Gastrocnemius medialis (tissue), 4 donors: ENCODE data around the gene NSRP1. TPM values are rescaled to one million over a fixed set of nuclear protein-coding genes. Genes with fewer than 3 reads are reported as not detected.

Experiments used
- ATAC-seq, 2 donors: fragments of 150-250 bp; one replicate each; pipeline ENCODE4 v1.9.1; 2016
- DNase-seq, 2 donors: peaks; one replicate each; pipeline ENCODE4 v3.0.0-alpha.2; 2019
- H3K27ac ChIP-seq, 4 donors: fragments of 200-600 bp; sonication (generic); 1 replicate in 1 of 4; 2 replicates in 3 of 4; pipeline ENCODE4 v1.5.1; 2016 to 2018; ENCODE audit warnings: mild to moderate bottlenecking in 2 of 4, moderate library complexity in 1 of 4
- H3K27me3 ChIP-seq, 3 donors: fragments of 200-600 bp; sonication (generic) in 2 of 3; 1 replicate in 1 of 3; 2 replicates in 2 of 3; pipeline versions ENCODE4 v1.5.1 to v1.6.0; 2016 to 2019; ENCODE audit warnings: mild to moderate bottlenecking in 1 of 3, moderate library complexity in 1 of 3
- H3K36me3 ChIP-seq, 2 donors: fragments of 200-600 bp; sonication (generic) in 1 of 2; one replicate each; pipeline ENCODE4 v1.5.1; 2017 to 2018
- H3K4me1 ChIP-seq, 2 donors: fragments of 200-600 bp; sonication (generic) in 1 of 2; one replicate each; pipeline ENCODE4 v1.5.1; 2016 to 2017; ENCODE audit warnings: mild to moderate bottlenecking in 2 of 2
- H3K4me3 ChIP-seq, 4 donors: fragments of 200-600 bp; sonication (generic) in 3 of 4; 1 replicate in 1 of 4; 2 replicates in 3 of 4; pipeline ENCODE4 v1.5.1; 2016 to 2019; ENCODE audit warnings: mild to moderate bottlenecking in 2 of 4
- H3K9me3 ChIP-seq, 3 donors: fragments of 200-600 bp; sonication (generic) in 2 of 3; 1 replicate in 1 of 3; 2 replicates in 2 of 3; pipeline ENCODE4 v1.5.1; 2016 to 2019
- POLR2A ChIP-seq, 2 donors: fragments of 450-650 bp; IDR thresholded peaks; one replicate each; pipeline ENCODE4 v1.6.1; 2017; ENCODE audit warnings: antibody characterized with exemption in 2 of 2, mild to moderate bottlenecking in 2 of 2, moderate library complexity in 2 of 2
- in situ Hi-C, 4 donors: fragments of 200-750 bp; cut with MboI; loops; one replicate each; pipeline versions ENCODE4 v1.15.0 to v1.8.0; 2017; ENCODE audit warnings: low sequenced_read_pairs in 4 of 4
- intact Hi-C: fragments of 100-400 bp; cut with DNase I; formaldehyde crosslinking; loops from one replicate; pipeline ENCODE4 v1.15.1; 2023; ENCODE audit warnings: low total_unique reads
- total RNA-seq, 4 donors: library from RNA; depleted of rRNA; stranded (reverse); fragments of >200 nt; gene quantifications; one replicate each; pipeline versions ENCODE4 v1.1.0 to v1.2.3, GENCODE V29; 2016
- TF ChIP-seq, protein P1 (sequence below), 5 experiments: fragments of 450-650 bp in 3 of 5; fragments of 200-600 bp in 2 of 5; sonication (generic) in 2 of 5; IDR thresholded peaks in 4 of 5; conservative IDR thresholded peaks in 1 of 5; 1 replicate in 4 of 5; 2 replicates in 1 of 5; pipeline ENCODE4 v1.5.1; 2016 to 2019; ENCODE audit warnings: antibody characterized with exemption in 5 of 5, mild to moderate bottlenecking in 3 of 5, moderate library complexity in 3 of 5

The NSRP1 gene
- total RNA-seq, 4 donors from 2014 or later = 7.4 to 13.3 (median 11.0) TPM

DNA sequence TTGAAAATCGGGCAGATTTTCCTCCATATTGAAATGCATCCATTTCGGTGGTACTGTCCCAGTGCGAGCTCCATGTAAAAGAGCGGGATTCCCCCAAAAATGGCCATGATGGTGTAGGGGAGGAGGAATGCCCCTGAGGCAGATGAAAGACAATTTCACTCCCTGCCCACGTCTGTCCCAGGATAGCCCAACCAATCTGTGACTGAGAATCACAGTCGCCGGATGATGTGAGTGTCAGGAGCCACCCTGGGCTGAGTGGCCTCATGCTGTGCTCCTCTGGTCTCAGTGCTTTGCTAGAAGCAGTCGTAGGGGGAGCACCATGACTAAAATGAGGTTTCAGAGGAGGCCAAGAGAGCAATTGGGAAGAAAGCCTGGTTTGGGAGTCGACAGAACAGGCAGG lies 102.2 kb downstream of the NSRP1 start:
- Histone ChIP-seq H3K9me3 (no peaks in the 10 kb centered on the region), H3K27ac (no peak overlapping the region), H3K4me3 (no peak overlapping the region), H3K4me1 (no peaks in the 10 kb centered on the region), H3K36me3 (no peaks in the 10 kb centered on the region), H3K27me3 (no peaks in the 10 kb centered on the region)
- in situ Hi-C loops (no loop called here), intact Hi-C loops (no loop called here)
- TF ChIP-seq, protein P1, sequence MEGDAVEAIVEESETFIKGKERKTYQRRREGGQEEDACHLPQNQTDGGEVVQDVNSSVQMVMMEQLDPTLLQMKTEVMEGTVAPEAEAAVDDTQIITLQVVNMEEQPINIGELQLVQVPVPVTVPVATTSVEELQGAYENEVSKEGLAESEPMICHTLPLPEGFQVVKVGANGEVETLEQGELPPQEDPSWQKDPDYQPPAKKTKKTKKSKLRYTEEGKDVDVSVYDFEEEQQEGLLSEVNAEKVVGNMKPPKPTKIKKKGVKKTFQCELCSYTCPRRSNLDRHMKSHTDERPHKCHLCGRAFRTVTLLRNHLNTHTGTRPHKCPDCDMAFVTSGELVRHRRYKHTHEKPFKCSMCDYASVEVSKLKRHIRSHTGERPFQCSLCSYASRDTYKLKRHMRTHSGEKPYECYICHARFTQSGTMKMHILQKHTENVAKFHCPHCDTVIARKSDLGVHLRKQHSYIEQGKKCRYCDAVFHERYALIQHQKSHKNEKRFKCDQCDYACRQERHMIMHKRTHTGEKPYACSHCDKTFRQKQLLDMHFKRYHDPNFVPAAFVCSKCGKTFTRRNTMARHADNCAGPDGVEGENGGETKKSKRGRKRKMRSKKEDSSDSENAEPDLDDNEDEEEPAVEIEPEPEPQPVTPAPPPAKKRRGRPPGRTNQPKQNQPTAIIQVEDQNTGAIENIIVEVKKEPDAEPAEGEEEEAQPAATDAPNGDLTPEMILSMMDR (IDR thresholded peaks at IDR 0.05 in 4 of 5, conservative IDR thresholded peaks at IDR 0.05 in 1 of 5) = no peak
- no peak for ATAC-seq
- no peak for DNase-seq

DNA sequence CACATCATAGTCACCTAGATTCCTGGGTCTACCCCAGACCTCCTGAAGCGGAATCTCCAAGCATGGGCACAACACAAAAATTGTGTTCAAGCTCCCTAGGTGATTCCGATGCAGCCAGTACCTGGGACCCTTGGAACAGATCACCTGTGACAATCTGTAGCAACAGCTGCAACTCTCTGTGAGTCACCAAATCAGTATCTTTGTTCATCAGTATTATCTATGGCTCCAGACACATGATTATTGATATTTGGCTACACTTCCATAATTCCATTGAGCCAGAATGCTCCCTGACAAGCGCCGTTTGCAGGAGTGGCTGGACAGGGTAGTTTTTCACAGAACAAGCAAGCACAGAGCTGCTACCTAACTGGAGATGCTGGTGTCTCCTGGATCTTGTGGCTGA lies 102.7 kb downstream of the NSRP1 start:
- Histone ChIP-seq H3K4me3 (no peak overlapping the region), H3K27ac (no peak overlapping the region), H3K9me3 (no peaks in the 10 kb centered on the region), H3K36me3 (no peaks in the 10 kb centered on the region), H3K4me1 (no peaks in the 10 kb centered on the region), H3K27me3 (no peaks in the 10 kb centered on the region)
- TF ChIP-seq, protein P1 (IDR thresholded peaks at IDR 0.05 in 4 of 5, conservative IDR thresholded peaks at IDR 0.05 in 1 of 5) = no peak
- no peak for TF ChIP-seq POLR2A (IDR thresholded peaks at IDR 0.05)
- in situ Hi-C loops = no loop called here
- DNase-seq (no peak), ATAC-seq (no peak)
- intact Hi-C loops = no loop called here

DNA sequence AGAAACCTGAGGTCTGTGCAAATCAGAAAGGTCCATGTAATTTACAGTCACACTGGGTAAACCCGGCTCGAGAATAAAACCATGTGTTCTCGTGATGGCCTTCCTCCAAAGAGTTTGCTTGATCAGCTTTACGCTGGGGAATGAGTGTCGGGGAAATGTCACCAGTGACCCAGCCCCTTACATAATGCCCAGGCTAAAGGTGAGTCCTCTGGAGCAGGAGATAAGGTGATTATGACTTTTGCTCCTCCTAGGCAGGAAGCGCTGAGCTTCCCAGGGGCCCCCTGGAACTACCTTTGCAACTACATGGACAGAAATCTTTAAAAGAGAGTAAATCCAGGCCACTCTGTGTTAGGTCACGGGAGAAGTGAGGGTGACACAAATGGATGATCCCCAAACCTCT lies 103.2 kb downstream of the NSRP1 start:
- in situ Hi-C loops = no loop called here
- no peaks in the 10 kb centered on the region for H3K36me3 ChIP-seq
- intact Hi-C loops = no loop called here
- TF ChIP-seq, protein P1 (IDR thresholded peaks at IDR 0.05 in 4 of 5, conservative IDR thresholded peaks at IDR 0.05 in 1 of 5) = no peak
- TF ChIP-seq POLR2A (IDR thresholded peaks at IDR 0.05) = no peak
- no peaks in the 10 kb centered on the region for H3K9me3 ChIP-seq
- H3K4me3 ChIP-seq = no peak overlapping the region
- ATAC-seq (no peak), DNase-seq (no peak)
- H3K4me1 ChIP-seq = no peaks in the 10 kb centered on the region
- H3K27me3 ChIP-seq = no peaks in the 10 kb centered on the region
- no peak overlapping the region for H3K27ac ChIP-seq

DNA sequence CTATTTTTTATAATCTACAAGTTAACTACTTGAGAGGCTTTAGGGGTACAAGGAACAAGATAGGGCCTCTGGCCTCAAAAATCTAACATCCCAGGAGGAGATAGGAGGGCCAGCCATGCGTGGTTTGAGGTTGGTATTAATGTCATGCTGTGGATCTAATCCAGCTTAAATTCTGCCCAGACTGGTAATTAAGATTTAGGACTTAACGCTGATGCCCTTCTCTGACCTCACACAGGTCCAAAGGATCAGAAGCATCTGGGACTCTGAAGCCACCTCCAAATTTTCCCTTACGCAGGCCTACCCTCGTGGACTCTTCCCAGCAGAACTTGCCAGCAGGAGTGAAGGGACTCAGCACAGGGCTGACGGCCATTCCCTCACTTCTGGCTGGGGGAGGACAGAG lies 103.8 kb downstream of the NSRP1 start:
- intact Hi-C loops = no loop called here
- Histone ChIP-seq H3K4me3 (no peak overlapping the region), H3K36me3 (no peaks in the 10 kb centered on the region), H3K27me3 (no peaks in the 10 kb centered on the region), H3K9me3 (no peaks in the 10 kb centered on the region), H3K4me1 (no peaks in the 10 kb centered on the region), H3K27ac (no peak overlapping the region)
- no peak for DNase-seq
- TF ChIP-seq, protein P1 (IDR thresholded peaks at IDR 0.05 in 4 of 5, conservative IDR thresholded peaks at IDR 0.05 in 1 of 5) = no peak
- no peak for TF ChIP-seq POLR2A (IDR thresholded peaks at IDR 0.05)
- in situ Hi-C loops = no loop called here
- ATAC-seq = no peak

DNA sequence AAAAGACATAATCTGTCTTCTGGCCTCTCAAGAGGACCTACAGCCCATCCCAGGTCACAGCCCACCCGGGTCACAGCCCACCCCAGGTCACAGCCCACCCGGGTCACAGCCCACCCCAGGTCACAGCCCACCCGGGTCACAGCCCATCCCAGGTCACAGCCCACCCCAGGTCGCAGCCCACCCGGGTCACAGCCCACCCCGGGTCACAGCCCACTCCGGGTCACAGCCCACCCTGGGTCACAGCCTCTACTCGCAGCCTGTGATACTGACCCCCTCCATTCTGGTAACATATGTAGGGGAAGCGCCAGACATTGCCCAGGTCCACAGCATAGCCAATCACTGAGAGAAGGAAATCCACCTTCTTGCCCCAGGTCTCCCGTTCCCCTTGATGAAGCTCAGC lies 104.7 kb downstream of the NSRP1 start:
- DNase-seq (no peak), ATAC-seq (no peak)

More for the DNA sequence above, 104.7 kb downstream of the NSRP1 start:
- in situ Hi-C loops (no loop called here), intact Hi-C loops (no loop called here)
- no peak overlapping the region for H3K27ac ChIP-seq
- no peak for TF ChIP-seq POLR2A (IDR thresholded peaks at IDR 0.05)
- TF ChIP-seq, protein P1 (IDR thresholded peaks at IDR 0.05 in 4 of 5, conservative IDR thresholded peaks at IDR 0.05 in 1 of 5) = no peak
- no peak overlapping the region for H3K4me3 ChIP-seq
- no peaks in the 10 kb centered on the region for H3K4me1 ChIP-seq
- H3K36me3 ChIP-seq = no peaks in the 10 kb centered on the region
- no peaks in the 10 kb centered on the region for H3K27me3 ChIP-seq
- no peaks in the 10 kb centered on the region for H3K9me3 ChIP-seq
